ENCODE measurements around the gene KCNN3.

The KCNN3 gene

GRCh38 chr1:154745750-154746425 lies 124.2 kb downstream of the KCNN3 start:
- no peak for DNase-seq

GRCh38 chr1:154745286-154745731 lies 124.8 kb downstream of the KCNN3 start:
- DNase-seq, result no peak

DNA sequence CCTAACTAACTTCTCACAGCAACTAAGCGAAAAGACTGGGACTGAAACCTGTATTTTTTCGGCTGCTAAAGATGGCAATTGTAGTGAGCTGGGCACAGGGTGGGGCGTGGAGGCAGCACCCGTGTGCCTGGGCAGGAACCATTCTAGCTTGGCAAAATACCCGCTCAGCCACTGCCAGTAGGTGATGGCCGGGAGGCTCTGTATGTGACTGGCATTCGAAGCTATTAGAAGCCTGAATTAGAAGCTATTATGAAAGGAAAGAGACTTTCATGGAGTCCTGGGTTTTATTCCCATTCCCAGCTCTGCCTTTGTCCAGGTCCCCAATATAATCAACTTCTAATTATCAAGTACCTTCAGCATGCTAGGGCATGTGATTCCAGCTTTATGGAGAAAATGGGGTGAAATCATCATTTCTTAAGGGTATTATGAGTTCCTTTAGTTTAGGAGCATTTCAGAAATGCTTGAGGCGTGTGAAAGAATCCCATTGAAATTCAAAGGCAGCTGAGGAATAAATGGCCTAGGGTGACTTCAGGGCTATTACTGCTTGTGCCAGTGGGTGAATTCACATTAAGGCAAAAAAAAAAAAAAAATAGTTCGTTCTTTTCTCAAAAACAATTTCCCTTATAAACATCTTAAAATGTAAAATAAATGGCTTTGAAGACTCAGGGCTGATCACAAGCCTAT lies 125.6 kb downstream of the KCNN3 start:
- no peak for DNase-seq

GRCh38 chr1:154743526-154744036 lies 126.5 kb downstream of the KCNN3 start:
- DNase-seq, result no peak

- no peak for DNase-seq
These were observed 127.5 kb downstream of the KCNN3 start for GRCh38 chr1:154742606-154743005.

- DNase-seq, result no peak
These were observed 128.2 kb downstream of the KCNN3 start for GRCh38 chr1:154741741-154742495.

DNA sequence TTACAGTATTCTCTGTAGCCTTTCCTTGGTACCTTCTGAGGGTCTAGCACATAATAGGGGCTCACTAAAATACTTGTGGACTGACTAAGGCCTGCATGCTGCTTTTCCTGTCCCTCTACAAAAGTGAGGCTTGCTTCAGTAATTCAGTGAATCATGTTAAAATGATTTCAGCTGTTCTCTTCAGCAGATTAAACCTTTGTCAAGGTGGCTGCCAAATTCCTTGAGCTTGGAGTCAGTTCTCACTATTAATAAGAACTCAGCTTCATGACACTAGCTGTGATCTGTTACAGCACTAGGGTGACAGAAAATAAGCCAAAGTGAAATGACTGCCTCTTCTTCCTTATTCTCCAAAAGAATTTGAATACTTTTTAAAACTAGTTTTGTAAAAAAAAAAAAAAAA lies 128.8 kb downstream of the KCNN3 start:
- no peak for DNase-seq

DNA sequence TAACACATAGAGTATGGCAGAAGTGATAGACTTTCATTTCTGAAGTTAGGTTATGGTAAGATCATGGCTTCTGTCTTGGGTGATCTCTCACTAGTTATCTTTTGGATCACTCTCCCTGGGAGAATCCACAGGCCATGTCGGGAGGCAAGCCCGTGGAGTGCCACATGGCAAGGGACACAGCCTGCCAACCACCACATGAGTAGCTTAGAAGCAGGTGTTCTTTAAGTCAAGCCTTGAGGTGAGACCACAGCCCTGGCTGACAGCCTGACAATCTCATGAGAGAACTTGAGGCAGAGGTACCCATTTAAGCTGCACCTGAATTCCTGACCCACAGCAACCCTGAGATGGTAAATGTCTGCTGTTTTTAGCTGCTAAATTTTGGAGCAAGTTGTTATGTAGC lies 130.4 kb downstream of the KCNN3 start:
- DNase-seq, result no peak

GRCh38 chr1:154736841-154737240 lies 133.2 kb downstream of the KCNN3 start:
- no peak for DNase-seq

- no peak for DNase-seq
These were observed 134.3 kb downstream of the KCNN3 start for GRCh38 chr1:154735804-154736168.

- no peak for DNase-seq
These were observed 134.8 kb downstream of the KCNN3 start for GRCh38 chr1:154735061-154735803.

DNA sequence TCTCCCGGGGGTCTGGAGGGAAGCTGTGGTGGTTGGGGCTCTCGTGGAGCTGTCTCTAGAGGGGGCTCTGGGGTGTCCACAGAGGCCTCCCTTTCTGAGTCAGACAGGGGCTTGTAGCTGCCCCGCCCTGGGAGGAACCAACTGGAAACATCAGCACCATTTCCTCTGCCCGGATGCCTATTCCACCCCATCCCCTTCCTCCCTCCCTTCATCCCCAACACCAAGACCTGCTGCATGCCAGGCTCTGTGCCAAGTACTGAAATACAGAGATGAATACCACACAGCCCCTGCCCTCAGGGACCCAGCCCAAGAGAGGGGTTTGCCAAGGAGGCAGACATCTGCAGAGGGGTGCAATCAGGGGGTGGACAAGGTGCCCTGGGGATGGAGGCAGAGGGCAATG lies 136.5 kb downstream of the KCNN3 start:
- no peak for DNase-seq

DNA sequence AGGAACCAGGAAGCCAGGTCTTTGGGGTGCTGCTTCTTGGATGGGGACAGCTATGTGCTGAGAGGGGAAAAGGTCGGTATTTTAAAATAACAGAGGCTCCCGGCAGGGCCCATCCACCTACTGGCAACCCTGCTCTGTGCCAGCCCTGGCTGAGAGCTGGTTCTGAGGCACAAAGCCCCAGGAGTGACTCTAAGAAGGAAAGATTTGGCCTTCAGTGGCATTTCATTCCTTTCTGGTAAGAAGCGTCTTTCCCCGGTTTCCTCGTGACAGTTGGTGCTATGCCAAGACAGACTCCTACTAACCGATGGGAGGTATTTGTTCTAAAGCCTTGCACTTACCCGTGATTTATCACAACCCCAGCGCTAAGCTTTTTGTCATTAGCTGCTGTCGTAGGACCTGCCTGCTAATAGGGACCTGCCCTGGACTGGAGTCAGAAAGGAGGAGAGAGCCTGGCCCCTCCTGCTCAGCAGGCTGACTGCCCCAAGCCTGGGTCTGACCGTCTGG lies 139.0 kb downstream of the KCNN3 start:
- no peak for DNase-seq

- DNase-seq, result no peak
These were observed 139.8 kb downstream of the KCNN3 start for GRCh38 chr1:154730259-154730658.

- DNase-seq, result no peak
These were observed 140.5 kb downstream of the KCNN3 start for GRCh38 chr1:154729577-154729976.

DNA sequence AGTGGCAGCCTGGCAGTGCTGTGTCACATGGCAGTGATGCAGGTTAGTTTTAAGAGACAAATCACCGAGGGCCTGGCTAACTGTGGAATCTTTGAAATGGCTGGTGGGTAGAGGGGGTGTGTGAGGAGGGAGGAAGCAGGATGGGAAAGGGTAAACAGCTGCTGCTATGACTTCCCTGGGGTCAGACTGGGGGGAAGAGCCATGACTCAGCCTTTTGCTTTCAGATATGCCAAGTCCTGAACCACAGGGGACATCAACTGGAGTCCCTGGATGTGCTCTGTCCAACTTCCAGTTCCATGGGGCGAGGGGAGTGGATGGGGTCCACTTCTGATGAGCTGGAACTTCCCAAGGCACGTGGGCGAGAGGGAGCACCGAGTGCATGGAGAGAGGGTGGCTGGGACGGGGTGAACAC lies 141.0 kb downstream of the KCNN3 start:
- no peak for DNase-seq

DNA sequence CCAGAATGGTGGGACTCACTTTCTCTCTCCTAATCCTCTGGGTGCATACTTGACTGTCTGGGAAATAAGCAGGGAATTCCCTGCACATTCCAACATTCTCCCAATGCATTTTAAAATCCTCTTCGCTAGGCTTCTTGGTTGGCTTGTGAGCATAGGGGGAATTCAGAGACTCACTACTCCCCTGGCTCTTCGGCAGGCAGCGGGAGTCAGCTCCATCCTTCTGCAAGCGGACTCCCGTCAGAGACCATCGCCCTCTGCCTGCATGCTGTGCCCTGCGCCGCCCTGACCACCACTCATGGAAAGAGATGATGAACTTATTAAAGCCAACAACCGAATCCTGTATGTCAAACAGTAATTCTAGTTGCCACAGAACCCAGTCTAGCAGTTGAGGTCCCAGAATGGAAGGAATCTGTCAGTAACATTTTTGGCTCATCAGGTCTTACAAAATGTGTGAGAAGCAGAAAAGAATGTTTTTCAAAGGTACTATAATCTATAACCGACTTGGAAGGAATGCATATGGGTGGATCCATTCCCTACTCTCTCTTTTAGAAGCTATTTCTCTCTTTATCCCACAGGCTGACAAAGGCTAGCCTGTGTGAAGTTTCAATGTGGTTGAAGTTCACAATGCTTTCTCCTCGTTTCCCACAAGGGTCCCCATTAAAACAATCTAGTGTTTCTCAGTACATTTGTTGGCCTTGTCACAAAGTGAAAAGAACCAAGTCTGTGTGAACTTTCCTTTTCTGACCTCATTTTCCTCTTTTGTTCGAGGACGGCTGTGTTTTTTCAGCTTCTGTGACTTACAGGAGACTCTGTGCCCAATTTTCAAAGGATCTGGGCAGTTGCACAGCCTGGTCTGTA lies 143.0 kb downstream of the KCNN3 start:
- DNase-seq, result no peak

DNA sequence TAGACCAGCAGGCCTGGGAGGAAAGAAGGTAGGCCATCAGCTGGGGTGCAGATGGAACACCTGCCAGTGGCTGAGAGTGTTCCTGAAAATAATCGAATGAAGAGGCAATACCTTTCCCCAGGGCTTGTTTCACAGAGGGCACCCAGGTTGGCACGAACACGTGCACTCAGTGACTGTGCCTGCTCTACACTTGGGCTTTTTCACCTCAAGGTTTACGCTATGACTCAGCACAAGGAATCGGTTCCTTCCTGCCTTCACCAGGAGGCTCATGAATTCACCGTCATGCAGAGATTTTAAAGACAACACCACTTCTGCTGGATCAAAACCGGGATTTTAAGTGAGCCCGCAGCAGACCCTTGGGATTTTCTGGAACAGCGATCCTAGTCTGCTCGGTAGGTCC lies 143.6 kb downstream of the KCNN3 start:
- DNase-seq, result no peak

- DNase-seq, result no peak
These were observed 144.2 kb downstream of the KCNN3 start for GRCh38 chr1:154725865-154726264.

DNA sequence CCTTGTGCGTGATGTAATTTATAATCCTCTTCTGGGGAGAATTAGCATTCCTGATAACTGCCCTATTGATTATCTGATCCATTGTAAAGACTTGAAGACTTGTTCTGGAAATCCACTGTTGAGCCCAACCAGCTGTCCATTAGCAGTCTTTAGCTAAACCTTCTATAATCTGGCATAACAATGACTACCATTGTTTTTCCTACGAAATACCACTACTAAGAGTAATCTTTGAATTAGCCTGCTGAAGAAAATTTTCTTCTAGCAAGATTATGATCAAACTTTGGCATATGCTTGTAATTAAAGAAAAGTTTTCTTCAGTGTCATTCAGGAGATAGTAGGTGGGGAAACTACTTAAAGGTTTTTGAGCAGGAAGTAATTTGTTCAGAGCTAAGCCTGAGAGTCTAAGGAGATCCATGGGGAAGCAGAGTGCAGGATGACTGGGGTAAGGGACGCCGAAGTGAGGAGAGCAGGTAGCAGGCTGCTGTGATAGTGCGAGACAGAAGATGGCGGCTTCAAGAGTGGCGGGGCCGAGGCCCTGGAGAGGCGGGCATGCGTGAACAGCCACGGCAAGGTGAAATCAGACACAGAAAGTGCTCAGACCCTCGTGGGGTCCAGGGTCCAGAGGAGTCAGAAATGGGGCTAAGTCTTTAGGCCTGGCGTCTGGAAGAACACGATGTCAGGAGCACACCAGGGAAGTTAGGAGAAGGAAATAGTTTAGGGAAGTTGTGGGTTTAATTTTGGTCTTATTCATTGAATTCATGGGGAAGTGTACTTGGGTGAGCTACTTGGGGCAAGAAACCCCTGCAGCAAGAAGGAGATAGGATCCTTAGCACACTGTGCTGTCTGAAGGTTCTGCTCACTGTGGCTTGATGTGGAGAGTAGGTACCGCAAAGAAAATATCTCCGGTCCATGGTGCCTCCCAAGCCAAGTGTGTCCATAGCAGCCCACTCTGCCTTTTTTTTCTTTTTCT lies 149.5 kb downstream of the KCNN3 start:
- no peak for DNase-seq

Measured in CD4-positive, alpha-beta T cell treated with Interleukin-21 for 1 hour (primary cell).